Putamen (tissue), 1 donor: ENCODE measurements around the gene API5.

Experiments
- DNase-seq: peaks from one replicate; pipeline ENCODE4 v3.0.0-alpha.2; 2016; ENCODE audit warnings: low spot score

The API5 gene

DNA sequence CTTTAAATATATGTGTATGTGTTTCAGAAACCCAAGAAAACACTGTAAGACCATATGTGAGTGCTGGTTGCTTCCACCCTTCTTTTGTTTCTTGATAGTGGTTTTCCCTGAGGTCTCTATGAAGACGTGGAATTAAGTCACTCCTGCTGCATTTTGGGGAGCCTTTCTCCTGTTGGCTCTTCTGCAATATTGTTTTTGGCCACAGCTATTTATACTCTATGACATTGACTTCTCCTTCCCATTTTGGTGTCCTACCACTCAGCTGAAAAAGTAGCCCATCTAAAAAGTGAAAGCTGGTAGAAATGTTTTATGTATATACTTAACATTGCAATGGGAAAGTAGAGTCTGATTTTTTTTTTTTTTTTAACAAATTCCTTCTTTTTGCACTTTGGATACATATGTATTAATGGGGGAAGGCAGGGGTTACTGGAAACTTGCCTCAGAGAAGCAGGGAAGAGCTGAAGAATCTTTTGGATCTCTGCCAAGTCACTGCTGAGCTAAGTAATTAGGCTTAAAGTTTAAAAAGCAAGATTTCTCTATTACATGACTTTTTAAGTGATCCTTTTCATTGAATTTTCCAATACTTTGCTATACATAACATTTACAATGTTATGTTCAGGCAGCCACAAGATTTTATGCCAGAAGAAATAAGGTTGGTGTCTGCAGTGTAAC lies 48.7 kb downstream of the API5 start:
- DNase-seq, result no peak

DNA sequence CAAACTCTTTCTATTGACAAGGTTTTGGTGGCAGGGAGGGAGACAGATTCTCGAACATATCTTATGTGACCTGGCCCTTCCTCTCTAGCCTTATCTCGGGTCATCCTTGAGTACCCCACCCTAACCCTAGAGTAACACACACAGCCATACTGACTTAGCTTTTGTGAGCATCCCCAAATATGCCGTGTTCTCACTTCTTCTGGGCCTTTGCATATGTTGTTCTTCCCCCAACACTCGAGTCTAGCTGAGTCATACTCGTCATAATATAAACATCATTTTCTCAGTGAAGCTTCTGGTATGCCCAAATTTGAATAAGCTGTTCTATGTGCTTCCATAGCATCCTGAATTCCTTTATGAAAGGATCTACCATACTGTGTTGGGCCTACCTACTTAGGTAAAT lies 54.9 kb downstream of the API5 start:
- DNase-seq, result no peak

DNA sequence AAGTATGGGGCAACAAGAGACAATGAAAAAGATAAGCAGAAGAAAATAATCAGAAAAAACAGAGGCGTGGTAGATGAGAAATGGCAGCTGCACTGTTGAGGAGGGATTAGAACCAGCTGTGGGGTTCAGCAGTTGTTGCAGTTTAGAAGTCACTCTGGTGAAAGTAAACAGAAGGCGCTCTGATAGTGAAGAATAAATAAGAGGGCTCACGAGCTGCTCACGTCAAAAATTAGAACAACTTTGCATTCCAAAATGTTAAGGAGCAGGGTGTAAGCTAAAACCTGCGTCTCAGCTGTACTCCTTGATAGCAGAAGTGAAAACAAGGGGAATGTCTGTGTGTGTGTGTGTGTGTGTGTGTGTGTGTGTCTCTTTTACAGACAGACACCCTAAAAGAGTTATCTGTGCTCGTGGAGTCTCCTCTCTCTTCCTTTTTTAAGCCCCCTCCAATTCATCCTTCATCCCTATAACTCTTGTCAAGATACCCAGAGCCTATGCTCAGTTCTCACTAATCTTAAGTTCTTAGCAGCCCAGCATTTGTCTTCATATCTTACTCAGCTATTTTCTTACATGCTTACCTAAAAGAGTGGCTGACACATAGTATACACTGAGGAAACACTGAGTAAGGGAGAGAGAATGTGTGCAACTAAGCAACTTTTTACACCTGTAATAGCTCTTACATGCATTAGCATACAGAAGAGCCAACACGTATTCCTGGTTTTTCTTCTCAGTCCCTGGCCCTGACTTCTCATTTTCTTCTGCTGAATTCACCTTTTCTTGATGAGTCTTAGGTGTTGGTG lies 55.8 kb downstream of the API5 start:
- no peak for DNase-seq

DNA sequence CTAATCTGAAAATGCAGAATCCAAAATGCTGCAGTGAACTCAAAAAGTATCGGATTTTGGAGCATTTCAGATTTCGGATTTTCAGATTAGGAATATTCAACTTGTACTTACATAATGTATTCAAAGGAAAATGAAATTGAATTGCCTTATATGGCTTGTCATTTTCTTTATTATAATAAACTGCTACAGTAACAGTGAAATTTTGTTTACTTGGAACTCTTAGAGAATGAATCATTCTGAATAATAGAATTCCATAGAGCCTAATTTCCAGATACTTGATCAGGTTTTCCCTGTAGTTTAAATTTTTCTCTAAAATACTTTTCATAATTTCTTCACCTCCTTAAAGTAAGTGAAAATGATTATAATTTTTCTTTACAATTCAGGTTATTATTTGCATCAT lies 64.3 kb downstream of the API5 start:
- DNase-seq, result no peak

DNA sequence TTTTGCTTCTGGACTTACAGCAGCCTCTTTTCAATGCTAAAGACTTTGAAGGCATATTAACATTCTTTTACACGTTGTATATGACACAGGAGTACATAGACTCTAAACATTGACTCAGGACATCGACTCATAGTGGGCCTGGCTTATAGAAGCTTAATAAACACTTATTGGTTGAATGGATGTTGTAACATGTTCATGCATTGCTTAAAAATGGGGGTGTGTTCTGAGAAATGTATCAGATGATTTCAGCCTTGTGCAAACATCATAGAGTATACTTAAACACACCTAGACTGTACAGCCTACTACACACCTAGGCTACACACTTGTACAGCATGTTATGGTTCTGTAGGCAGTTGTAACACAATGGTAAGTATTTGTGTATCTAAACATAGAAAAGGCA lies 64.8 kb downstream of the API5 start:
- no peak for DNase-seq

DNA sequence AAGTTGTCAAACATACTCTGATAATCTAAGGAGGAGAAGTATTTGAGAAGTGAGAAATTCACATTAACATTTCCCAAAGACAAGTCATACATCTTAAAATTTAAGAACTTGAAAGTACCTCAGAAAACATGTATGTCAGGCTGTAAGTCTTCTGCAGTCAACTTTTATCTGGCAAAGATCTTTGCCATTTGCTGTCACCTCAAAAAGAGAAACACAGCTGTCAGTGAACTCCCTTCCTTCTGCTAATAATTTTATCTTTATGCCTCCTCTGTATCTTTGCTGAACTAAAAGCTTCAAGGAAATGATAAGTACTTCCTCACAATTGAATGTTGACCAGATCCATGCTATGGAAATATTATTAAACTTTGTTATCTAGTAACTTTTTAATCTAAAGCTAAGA lies 65.6 kb downstream of the API5 start:
- DNase-seq, result no peak

DNA sequence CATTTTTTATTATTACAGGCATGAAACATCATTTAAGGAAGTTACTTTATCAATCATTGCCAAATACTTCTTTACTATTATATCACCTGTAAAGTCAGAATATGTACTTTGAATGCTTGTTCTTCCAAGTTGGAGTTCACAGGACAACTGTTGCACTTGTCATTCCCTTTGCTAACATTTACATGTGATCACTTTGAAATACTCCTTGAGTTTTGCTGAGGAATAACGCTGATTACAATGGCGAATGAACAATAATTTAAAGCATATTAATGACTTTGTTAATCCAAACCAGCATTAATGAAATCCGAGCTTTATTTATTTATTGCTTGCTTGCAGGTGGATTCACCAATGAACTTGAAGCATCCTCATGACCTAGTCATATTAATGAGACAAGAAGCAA lies 67.1 kb downstream of the API5 start:
- no peak for DNase-seq

DNA sequence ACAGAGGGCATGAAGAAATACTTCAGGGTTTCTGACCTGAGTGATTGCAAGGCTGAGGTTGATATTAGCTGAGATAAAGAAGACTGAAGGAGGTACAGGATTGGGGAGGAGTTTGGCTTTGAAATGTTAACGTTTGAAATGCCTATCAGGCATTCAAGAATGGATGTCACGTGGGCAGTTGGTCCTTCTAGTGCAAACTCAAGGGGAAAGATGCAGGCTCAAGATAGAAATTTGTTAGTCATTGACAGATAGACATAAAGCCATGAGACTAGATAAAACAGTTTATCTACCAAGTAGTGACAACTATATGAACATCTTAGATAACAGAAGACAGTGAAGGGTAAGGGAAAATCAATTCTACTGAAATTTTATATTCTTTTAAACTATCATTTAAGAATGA lies 70.0 kb downstream of the API5 start:
- no peak for DNase-seq

DNA sequence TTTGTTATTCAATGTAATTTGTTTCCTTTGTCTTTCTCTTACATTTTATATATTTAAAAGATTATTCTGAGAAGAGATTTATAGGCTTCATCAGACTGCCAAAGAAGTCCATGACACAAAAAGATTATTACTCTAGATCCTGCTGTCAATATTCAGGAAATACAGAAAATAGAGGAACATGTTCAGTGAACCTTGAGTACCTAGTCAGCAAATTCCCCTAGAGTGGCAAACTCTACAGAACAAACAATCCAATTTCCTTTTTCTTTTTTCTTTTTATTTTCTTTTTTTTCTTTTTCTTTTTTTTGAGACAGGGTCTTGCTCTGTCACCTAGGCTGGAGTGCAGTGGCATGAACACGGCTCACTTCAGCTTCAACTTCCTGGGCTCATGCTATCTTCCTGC lies 70.8 kb downstream of the API5 start:
- no peak for DNase-seq

DNA sequence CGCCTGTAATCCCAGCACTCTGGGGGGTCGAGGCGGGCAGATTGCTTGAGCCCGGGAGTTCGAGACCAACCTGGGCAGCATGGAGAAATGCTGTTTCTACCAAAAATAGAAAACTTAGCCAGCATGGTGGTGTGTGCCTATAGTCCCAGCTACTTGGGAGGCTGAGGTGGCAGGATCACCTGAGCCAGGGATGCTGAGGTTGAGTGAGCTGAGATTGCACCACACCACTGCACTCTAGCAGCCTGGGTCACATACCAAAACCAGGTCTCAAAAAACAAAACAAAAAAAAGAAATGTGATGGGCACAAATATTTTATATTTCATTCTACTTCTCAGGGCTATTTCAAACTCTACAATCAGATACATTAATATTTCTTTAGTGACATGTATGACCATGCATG lies 72.6 kb downstream of the API5 start:
- no peak for DNase-seq

DNA sequence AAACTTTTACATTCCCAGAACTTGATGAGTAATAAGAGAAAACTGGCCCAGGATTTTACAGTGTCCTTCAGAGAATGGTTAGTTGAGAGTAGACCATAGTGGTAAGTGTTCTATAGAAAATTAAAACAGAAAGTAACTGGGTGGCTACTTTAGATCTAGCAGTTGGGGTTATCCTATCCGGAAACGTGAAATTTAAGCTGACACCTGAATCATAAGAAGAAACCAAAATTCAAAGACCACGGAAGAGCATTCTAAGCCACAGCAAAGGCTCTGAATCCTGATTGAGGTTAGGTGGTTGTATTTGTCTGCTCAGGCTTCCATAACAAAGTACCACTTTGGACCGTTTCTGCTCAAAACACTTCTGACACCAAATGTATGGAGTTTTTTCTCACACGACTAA lies 80.9 kb downstream of the API5 start:
- no peak for DNase-seq

DNA sequence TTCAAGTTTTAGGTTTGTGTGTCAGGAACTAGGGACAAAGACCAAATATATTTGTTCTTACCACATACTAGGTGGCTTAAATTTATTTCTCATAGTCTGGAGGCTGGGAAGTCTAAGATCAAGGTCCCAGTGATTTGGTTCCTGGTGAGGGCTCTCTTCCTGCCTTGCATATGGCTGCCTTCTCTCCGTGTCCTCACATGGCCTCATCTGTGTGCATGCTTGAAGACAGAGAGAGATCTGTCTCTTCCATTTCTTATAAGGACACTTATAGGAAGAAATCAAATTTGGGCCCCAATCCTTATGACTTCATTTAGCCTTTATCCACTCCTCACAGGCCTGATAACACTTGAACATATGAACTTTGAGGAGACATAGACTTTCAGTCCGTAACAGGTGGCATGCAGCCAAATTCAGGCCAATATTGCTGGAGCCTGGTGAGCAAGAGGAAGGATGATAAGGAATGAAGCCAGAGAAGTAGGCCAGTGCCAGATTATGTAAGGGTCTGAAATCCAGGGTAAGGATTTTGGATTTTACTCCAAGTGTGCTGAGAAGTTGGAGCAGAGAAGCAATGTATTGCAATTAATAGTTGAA lies 82.1 kb downstream of the API5 start:
- DNase-seq, result no peak
